Esophagus muscularis mucosa (tissue), 4 donors: Measurements from ENCODE around the gene KTI12. TPM values are rescaled to one million over a fixed set of nuclear protein-coding genes. Genes with fewer than 3 reads are reported as not detected.
A peak's percentile ranks its signal among the peaks of the same experiment; 100 is the strongest.

Experiments used
- DNase-seq: peaks from one replicate; pipeline ENCODE4 v3.0.0-alpha.2; 2017; ENCODE audit errors: extremely low spot score
- H3K27ac ChIP-seq, 4 donors: fragments of 200-600 bp; sonication (generic); replicated peaks in 1 of 4; 1 replicate in 3 of 4; 2 replicates in 1 of 4; pipeline ENCODE4 v1.5.1; 2016 to 2019; ENCODE audit warnings: mild to moderate bottlenecking in 1 of 4
- H3K27me3 ChIP-seq, 4 donors: fragments of 200-600 bp; sonication (generic); one replicate each; pipeline versions ENCODE4 v1.5.1 to v1.6.0; 2016 to 2019
- H3K36me3 ChIP-seq, 4 donors: fragments of 200-600 bp; sonication (generic); one replicate each; pipeline ENCODE4 v1.5.1; 2016 to 2019
- H3K4me1 ChIP-seq, 4 donors: fragments of 200-600 bp; sonication (generic); one replicate each; pipeline ENCODE4 v1.5.1; 2016 to 2019
- H3K4me3 ChIP-seq, 4 donors: fragments of 200-600 bp; sonication (generic); 1 replicate in 2 of 4; 2 replicates in 2 of 4; pipeline ENCODE4 v1.5.1; 2016 to 2019; ENCODE audit warnings: mild to moderate bottlenecking in 4 of 4, moderate library complexity in 1 of 4
- H3K9me3 ChIP-seq, 4 donors: fragments of 200-600 bp; sonication (generic); 1 replicate in 3 of 4; 2 replicates in 1 of 4; pipeline ENCODE4 v1.5.1; 2016 to 2019
- EP300 ChIP-seq: sonication (generic); formaldehyde crosslinking; IDR thresholded peaks from one replicate; pipeline ENCODE4 v1.6.1; 2017; ENCODE audit warnings: antibody characterized with exemption
- POLR2A ChIP-seq: fragments of 450-650 bp; IDR thresholded peaks from one replicate; pipeline ENCODE4 v1.6.1; 2017; ENCODE audit warnings: antibody characterized with exemption, moderate library complexity, mild to moderate bottlenecking, low read depth
- POLR2AphosphoS5 ChIP-seq, 2 donors: sonication (generic); formaldehyde crosslinking; IDR thresholded peaks; one replicate each; pipeline ENCODE4 v1.6.1; 2017; ENCODE audit warnings: antibody characterized with exemption in 2 of 2
- WGBS: methylation state at CpG from one replicate; pipeline ENCODE4 v1.1.5; 2018; 5-methylcytosine and 5-hydroxymethylcytosine counted together
- intact Hi-C: fragments of 100-400 bp; cut with DNase I; formaldehyde crosslinking; loops from one replicate; pipeline ENCODE4 v1.15.1; 2023
- total RNA-seq, 4 donors: library from RNA; depleted of rRNA; stranded (reverse); fragments of >200 nt; gene quantifications; one replicate each; pipeline versions ENCODE4 v1.1.0 to v1.2.1, GENCODE V29; 2016
- TF ChIP-seq, protein P1 (sequence below), 3 experiments: fragments of 200-600 bp in 2 of 3; fragments of 450-650 bp in 1 of 3; sonication (generic) in 2 of 3; IDR thresholded peaks; one replicate each; pipeline ENCODE4 v1.5.1; 2017 to 2019; ENCODE audit warnings: antibody characterized with exemption in 3 of 3, mild to moderate bottlenecking in 2 of 3, moderate library complexity in 1 of 3

Gene KTI12
- total RNA-seq, 4 donors from 2014 or later, result 6.6 to 11.1 (median 8.8) TPM

DNA sequence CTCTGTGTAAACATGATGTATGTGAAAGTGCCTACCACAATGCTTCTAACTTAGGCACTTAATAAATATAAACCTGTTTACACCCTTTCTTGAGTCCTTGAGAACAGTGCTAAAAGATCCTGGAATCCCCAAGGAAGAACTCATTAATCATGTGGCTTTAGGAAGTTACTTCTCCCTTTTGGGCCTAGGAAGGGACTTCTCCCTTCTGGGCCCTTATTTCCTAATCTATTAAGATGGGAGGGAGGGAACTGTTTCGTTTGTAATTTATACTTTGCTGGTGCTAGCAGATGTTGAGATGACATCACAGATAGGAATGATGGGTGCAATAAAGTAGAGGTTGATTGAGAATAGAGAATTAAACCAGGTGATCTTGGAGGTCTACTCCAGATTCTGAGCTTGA, 23.6 kb upstream of the KTI12 start:
- 17% methylated on average over 1 of the region's 1 CpG for WGBS
- peaks cover 37 to 49% (median 47%) of the 10 kb centered on the region in 4 donors for H3K4me1 ChIP-seq
- H3K36me3 ChIP-seq, result peaks cover 11 to 36% (median 24%) of the 10 kb centered on the region in 4 donors
- H3K9me3 ChIP-seq, result no peaks in the 10 kb centered on the region
- peak overlapping the region; percentile 87 to 98 (median 95) for H3K4me3 ChIP-seq
- no peak for TF ChIP-seq EP300
- TF ChIP-seq POLR2AphosphoS5 (IDR thresholded peaks at IDR 0.05), result no peak
- TF ChIP-seq, protein P1, sequence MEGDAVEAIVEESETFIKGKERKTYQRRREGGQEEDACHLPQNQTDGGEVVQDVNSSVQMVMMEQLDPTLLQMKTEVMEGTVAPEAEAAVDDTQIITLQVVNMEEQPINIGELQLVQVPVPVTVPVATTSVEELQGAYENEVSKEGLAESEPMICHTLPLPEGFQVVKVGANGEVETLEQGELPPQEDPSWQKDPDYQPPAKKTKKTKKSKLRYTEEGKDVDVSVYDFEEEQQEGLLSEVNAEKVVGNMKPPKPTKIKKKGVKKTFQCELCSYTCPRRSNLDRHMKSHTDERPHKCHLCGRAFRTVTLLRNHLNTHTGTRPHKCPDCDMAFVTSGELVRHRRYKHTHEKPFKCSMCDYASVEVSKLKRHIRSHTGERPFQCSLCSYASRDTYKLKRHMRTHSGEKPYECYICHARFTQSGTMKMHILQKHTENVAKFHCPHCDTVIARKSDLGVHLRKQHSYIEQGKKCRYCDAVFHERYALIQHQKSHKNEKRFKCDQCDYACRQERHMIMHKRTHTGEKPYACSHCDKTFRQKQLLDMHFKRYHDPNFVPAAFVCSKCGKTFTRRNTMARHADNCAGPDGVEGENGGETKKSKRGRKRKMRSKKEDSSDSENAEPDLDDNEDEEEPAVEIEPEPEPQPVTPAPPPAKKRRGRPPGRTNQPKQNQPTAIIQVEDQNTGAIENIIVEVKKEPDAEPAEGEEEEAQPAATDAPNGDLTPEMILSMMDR (IDR thresholded peaks at IDR 0.05), result no peak
- no peak for TF ChIP-seq POLR2A
- DNase-seq, result no peak
- peak overlapping the region; percentile 88 to 95 (median 93) for H3K27ac ChIP-seq
- H3K27me3 ChIP-seq, result no peaks in the 10 kb centered on the region
- intact Hi-C loops, result no loop called here

DNA sequence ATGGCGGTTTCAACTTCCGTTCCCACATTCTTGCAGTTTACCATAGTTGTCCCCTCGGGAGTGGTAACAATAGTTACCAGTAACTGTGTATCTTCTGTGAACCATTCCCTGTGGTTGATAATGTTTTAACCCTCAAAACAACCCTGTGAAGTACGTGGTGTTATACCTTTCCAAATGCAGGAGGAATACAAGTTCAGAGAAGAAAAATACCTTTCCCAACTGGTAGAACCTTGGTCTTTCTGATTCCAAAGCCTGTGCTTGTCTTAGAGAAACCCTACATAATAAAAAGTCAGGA, 23.3 kb upstream of the KTI12 start:
- H3K4me1 ChIP-seq, result peaks cover 37 to 49% (median 47%) of the 10 kb centered on the region in 4 donors
- H3K27ac ChIP-seq, result peak overlapping the region; percentile 88 to 95 (median 93)
- TF ChIP-seq EP300 (no peak), POLR2AphosphoS5 (IDR thresholded peaks at IDR 0.05) (no peak)
- DNase-seq, result no peak
- peaks cover 11 to 36% (median 24%) of the 10 kb centered on the region in 4 donors for H3K36me3 ChIP-seq
- H3K27me3 ChIP-seq, result no peaks in the 10 kb centered on the region
- WGBS, result 4% methylated on average over 4 of the region's 4 CpGs
- intact Hi-C loops, result no loop called here
- H3K9me3 ChIP-seq, result no peaks in the 10 kb centered on the region
- H3K4me3 ChIP-seq, result peak overlapping the region; percentile 87 to 98 (median 95)

DNA sequence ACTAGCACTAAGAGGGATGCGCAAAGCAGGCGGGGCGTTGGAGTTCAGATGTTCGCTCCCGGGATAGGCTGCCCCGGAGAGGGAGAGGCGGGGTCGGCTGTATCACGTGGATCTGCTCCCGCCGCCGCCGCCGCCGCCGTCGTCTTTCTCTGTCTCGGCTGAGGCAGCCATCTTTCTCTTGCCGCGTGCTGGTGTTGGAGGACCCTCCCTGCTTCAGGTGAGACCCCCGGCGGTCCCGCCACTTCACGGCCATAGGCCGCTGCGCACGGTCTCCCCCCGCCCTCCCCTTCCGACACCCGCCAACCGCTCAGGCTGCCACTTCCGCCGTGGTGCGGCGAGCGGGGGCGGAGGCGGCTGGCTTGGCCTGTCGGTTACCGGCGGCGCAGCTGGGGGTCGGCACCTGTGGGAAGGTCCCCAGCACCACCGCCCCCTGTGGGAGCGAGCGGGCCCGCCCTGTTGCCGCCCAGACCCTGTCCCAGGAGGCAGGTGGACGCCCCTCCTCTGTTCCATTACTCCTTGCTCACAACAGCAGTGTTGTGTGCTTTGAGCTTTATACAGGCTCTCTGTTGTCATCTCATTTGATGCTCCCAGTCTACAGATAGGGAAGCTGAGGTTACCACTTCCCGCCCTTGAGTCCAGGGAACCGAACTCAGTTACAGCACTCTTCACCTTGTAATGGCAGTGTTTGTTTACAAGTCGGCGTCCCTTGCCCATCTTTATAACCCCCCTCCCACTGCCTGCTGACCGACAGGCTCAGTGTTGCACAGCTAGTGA, 22.7 kb upstream of the KTI12 start, which contains the start of gene BTF3L4:
Gene BTF3L4, plus strand, starts transcription at position 133 of the 774 bp plus-strand sequence. CDS start 3,553 bp downstream, outside the sequence.
- 2% methylated on average over 14 of the region's 54 CpGs for WGBS
- Histone ChIP-seq H3K27me3 (no peaks in the 10 kb centered on the region), H3K9me3 (no peaks in the 10 kb centered on the region), H3K4me1 (peaks cover 37 to 49% (median 47%) of the 10 kb centered on the region in 4 donors), H3K36me3 (peaks cover 9 to 37% (median 19%) of the 10 kb centered on the region in 4 donors), H3K27ac (peak within 1 kb of the TSS; percentile 88 to 95 (median 93)), H3K4me3 (peak within 1 kb of the TSS; percentile 87 to 98 (median 95))
- DNase-seq, result peak; percentile 98
- TF ChIP-seq EP300 (no peak), POLR2A (peak; percentile 35), POLR2AphosphoS5 (IDR thresholded peaks at IDR 0.05) (peak; percentile 83 to 89)
- TF ChIP-seq, protein P1 (IDR thresholded peaks at IDR 0.05), result peak in 1 of 3 experiments; percentile 2
- intact Hi-C loops, result no loop called here

DNA sequence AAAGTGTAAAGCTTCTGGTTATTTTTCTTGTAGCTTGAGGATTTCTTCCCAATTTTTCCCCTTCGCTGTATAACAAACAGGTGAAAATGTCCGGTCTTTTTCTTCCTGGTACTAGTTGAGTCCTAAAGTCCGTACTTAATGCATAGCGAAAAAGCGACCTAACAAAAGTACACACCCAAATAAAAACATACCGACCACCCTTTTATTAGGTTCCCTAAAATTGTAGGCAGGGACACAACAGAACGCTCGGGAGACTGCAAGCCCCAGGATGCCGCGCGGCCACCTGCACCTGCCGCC, 22.2 kb upstream of the KTI12 start:
- no peak for TF ChIP-seq POLR2A
- TF ChIP-seq, protein P1 (IDR thresholded peaks at IDR 0.05), result peak in 1 of 3 experiments; percentile 3
- Histone ChIP-seq H3K4me3 (peak overlapping the region; percentile 87 to 98 (median 95)), H3K27me3 (no peaks in the 10 kb centered on the region), H3K36me3 (peaks cover 4 to 33% (median 14%) of the 10 kb centered on the region in 4 donors), H3K4me1 (peaks cover 37 to 49% (median 47%) of the 10 kb centered on the region in 4 donors), H3K9me3 (no peaks in the 10 kb centered on the region), H3K27ac (peak overlapping the region; percentile 88 to 95 (median 93))
- intact Hi-C loops, result no loop called here
- WGBS, result 1% methylated on average over 12 of the region's 12 CpGs
- no peak for DNase-seq

DNA sequence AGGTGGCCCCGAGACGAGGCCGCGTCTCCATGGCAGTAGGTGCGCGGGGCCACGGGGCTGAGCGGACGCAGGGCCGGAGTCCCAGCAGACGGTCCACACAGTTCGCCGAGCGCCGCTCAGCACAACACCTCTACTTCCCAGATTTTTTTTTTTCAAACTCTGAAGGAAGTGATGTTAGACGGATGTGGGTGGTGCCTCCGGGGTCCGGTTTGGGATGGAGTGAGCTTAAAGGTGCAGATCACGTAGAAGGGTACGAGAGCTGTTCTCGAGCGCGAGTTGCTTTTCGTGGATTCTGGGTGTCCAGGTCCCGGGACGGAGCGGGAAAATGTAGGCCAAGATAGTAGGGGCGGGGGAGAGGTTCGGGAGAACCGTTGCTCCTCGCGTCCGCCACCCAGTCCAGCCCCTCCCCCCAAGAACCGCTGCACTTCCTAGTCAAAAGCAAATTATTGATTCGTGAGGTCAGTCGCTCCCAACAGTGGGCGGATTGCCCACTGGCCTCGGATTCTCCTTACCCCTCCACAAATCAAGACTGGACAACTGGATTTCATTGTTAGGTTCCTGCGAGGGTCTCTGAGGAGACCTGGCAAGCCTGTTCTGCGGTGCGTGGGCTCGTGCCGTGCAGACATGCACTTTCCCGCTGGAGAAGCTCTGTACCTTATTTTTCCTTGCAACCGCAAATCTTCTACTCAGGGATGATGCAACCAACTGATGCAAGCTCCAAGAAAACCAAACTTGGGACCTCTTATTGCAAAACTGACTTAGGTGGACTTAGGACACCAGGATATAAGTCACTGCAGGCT, 21.7 kb upstream of the KTI12 start, which contains the start of gene TXNDC12:
Gene TXNDC12, minus strand, starts transcription at position 126 of the 800 bp plus-strand sequence. Its CDS starts 95 bp downstream, at position 31.
- H3K4me1 ChIP-seq, result peaks cover 37 to 49% (median 47%) of the 10 kb centered on the region in 4 donors
- no peaks in the 10 kb centered on the region for H3K27me3 ChIP-seq
- peak; percentile 96 for DNase-seq
- TF ChIP-seq, protein P1 (IDR thresholded peaks at IDR 0.05), result no peak
- TF ChIP-seq POLR2AphosphoS5 (IDR thresholded peaks at IDR 0.05) (peak; percentile 87 to 89), POLR2A (peak; percentile 61), EP300 (no peak)
- H3K9me3 ChIP-seq, result no peaks in the 10 kb centered on the region
- H3K27ac ChIP-seq, result peak within 1 kb of the TSS; percentile 88 to 95 (median 93)
- intact Hi-C loops, result no loop called here
- WGBS, result under 1% methylated on average over 44 of the region's 45 CpGs
- peak within 1 kb of the TSS; percentile 87 to 98 (median 95) for H3K4me3 ChIP-seq
- H3K36me3 ChIP-seq, result peaks cover 0 to 28% (median 9%) of the 10 kb centered on the region in 4 donors
